Gastrocnemius medialis (tissue), 4 donors: Measurements from ENCODE around the gene FXYD7. TPM values are rescaled to one million over a fixed set of nuclear protein-coding genes. Genes with fewer than 3 reads are reported as not detected.
A peak's percentile ranks its signal among the peaks of the same experiment; 100 is the strongest.

Source experiments
- ATAC-seq, 2 donors: fragments of 150-250 bp; one replicate each; pipeline ENCODE4 v1.9.1; 2016
- DNase-seq, 2 donors: peaks; one replicate each; pipeline ENCODE4 v3.0.0-alpha.2; 2019
- H3K27ac ChIP-seq, 4 donors: fragments of 200-600 bp; sonication (generic); 1 replicate in 1 of 4; 2 replicates in 3 of 4; pipeline ENCODE4 v1.5.1; 2016 to 2018; ENCODE audit warnings: mild to moderate bottlenecking in 2 of 4, moderate library complexity in 1 of 4
- H3K27me3 ChIP-seq, 3 donors: fragments of 200-600 bp; sonication (generic) in 2 of 3; 1 replicate in 1 of 3; 2 replicates in 2 of 3; pipeline versions ENCODE4 v1.5.1 to v1.6.0; 2016 to 2019; ENCODE audit warnings: mild to moderate bottlenecking in 1 of 3, moderate library complexity in 1 of 3
- H3K36me3 ChIP-seq, 2 donors: fragments of 200-600 bp; sonication (generic) in 1 of 2; one replicate each; pipeline ENCODE4 v1.5.1; 2017 to 2018
- H3K4me1 ChIP-seq, 2 donors: fragments of 200-600 bp; sonication (generic) in 1 of 2; one replicate each; pipeline ENCODE4 v1.5.1; 2016 to 2017; ENCODE audit warnings: mild to moderate bottlenecking in 2 of 2
- H3K4me3 ChIP-seq, 4 donors: fragments of 200-600 bp; sonication (generic) in 3 of 4; 1 replicate in 1 of 4; 2 replicates in 3 of 4; pipeline ENCODE4 v1.5.1; 2016 to 2019; ENCODE audit warnings: mild to moderate bottlenecking in 2 of 4
- H3K9me3 ChIP-seq, 3 donors: fragments of 200-600 bp; sonication (generic) in 2 of 3; 1 replicate in 1 of 3; 2 replicates in 2 of 3; pipeline ENCODE4 v1.5.1; 2016 to 2019
- CTCF ChIP-seq, 5 experiments: fragments of 450-650 bp in 3 of 5; fragments of 200-600 bp in 2 of 5; sonication (generic) in 2 of 5; IDR thresholded peaks in 4 of 5; conservative IDR thresholded peaks in 1 of 5; 1 replicate in 4 of 5; 2 replicates in 1 of 5; pipeline ENCODE4 v1.5.1; 2016 to 2019; ENCODE audit warnings: antibody characterized with exemption in 5 of 5, mild to moderate bottlenecking in 3 of 5, moderate library complexity in 3 of 5
- POLR2A ChIP-seq, 2 donors: fragments of 450-650 bp; IDR thresholded peaks; one replicate each; pipeline ENCODE4 v1.6.1; 2017; ENCODE audit warnings: antibody characterized with exemption in 2 of 2, mild to moderate bottlenecking in 2 of 2, moderate library complexity in 2 of 2
- in situ Hi-C, 4 donors: fragments of 200-750 bp; cut with MboI; loops; one replicate each; pipeline versions ENCODE4 v1.15.0 to v1.8.0; 2017; ENCODE audit warnings: low sequenced_read_pairs in 4 of 4
- intact Hi-C: fragments of 100-400 bp; cut with DNase I; formaldehyde crosslinking; loops from one replicate; pipeline ENCODE4 v1.15.1; 2023; ENCODE audit warnings: low total_unique reads
- total RNA-seq, 4 donors: library from RNA; depleted of rRNA; stranded (reverse); fragments of >200 nt; gene quantifications; one replicate each; pipeline versions ENCODE4 v1.1.0 to v1.2.3, GENCODE V29; 2016

Gene FXYD7
- total RNA-seq, 4 donors from 2014 or later, result 0.40 TPM; not detected in 3

DNA sequence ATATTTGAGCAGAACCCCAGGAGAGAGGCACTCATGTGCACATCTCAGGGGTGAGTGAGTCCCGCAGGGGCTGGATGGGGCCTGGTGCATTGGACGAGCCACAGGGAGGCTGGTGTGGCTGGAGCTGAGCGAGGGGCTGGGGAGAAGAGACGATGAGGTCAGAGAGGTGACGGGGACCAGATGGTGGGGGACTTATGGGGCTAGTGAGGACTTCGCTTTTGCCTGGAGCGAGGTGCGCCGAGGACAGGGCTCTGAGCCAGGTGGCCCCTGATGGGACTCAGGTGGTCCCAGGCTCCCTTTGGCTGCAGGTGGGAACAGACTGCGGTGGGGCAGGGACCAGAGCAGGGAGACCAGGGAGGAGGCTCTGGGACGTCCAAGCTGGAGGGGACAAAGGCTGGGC, 34.3 kb upstream of the FXYD7 start:
- TF ChIP-seq POLR2A (IDR thresholded peaks at IDR 0.05), result no peak
- no peak for TF ChIP-seq CTCF (IDR thresholded peaks at IDR 0.05 in 4 of 5, conservative IDR thresholded peaks at IDR 0.05 in 1 of 5)
- intact Hi-C loops, result no loop called here
- H3K27ac ChIP-seq, result no peak overlapping the region

GRCh38 chr19:35109395-35110112, 33.5 kb upstream of the FXYD7 start:
- Histone ChIP-seq H3K4me3 (no peak overlapping the region), H3K36me3 (no peaks in the 10 kb centered on the region), H3K9me3 (no peaks in the 10 kb centered on the region), H3K27ac (peak overlapping the region in 3 of 4 donors; percentile 30 to 74 (median 72)), H3K27me3 (no peaks in the 10 kb centered on the region), H3K4me1 (peaks cover 6 to 20% of the 10 kb centered on the region in 2 donors)
- DNase-seq, result peak; percentile 44 to 88
- no peak for TF ChIP-seq POLR2A (IDR thresholded peaks at IDR 0.05)
- TF ChIP-seq CTCF (IDR thresholded peaks at IDR 0.05 in 4 of 5, conservative IDR thresholded peaks at IDR 0.05 in 1 of 5), result no peak
- ATAC-seq, result peak; percentile 67 to 83
- intact Hi-C loops (no loop called here), in situ Hi-C loops (no loop called here)

More for the DNA sequence above, 34.3 kb upstream of the FXYD7 start:
- peaks cover 6 to 16% of the 10 kb centered on the region in 2 donors for H3K4me1 ChIP-seq
- no peak overlapping the region for H3K4me3 ChIP-seq
- in situ Hi-C loops, result no loop called here
- no peak for DNase-seq
- H3K36me3 ChIP-seq, result no peaks in the 10 kb centered on the region
- H3K27me3 ChIP-seq, result no peaks in the 10 kb centered on the region
- ATAC-seq, result no peak
- H3K9me3 ChIP-seq, result no peaks in the 10 kb centered on the region

DNA sequence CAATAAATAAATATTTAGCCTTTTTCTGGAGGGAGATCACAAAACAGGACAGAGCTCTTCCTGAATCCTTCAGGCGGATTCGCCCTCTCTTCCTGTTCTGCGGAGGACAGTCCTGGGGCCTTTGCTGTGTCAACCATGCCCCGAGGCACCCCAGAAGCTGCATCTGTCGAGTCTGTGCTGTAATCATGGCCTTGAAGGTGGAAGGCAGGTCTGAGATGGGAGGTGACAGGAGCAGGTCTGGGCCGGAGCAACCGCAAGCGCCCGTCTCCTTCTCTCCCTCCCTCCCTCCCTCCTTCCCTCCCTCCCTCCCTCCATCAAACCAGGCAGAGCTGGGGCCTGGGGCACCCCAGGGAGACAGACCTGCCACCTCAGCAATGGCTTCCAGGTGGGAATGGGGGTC, 32.1 kb upstream of the FXYD7 start:
- ATAC-seq (no peak), DNase-seq (no peak)
- H3K27ac ChIP-seq, result peak overlapping the region in 1 of 4 donors; percentile 74

GRCh38 chr19:35112995-35113688, 29.9 kb upstream of the FXYD7 start:
- Histone ChIP-seq H3K27ac (no peak overlapping the region), H3K4me3 (no peak overlapping the region), H3K4me1 (peaks cover 6 to 21% of the 10 kb centered on the region in 2 donors), H3K36me3 (no peaks in the 10 kb centered on the region), H3K9me3 (no peaks in the 10 kb centered on the region), H3K27me3 (no peaks in the 10 kb centered on the region)
- no peak for DNase-seq
- intact Hi-C loops (no loop called here), in situ Hi-C loops (no loop called here)
- ATAC-seq, result no peak
- TF ChIP-seq CTCF (IDR thresholded peaks at IDR 0.05 in 4 of 5, conservative IDR thresholded peaks at IDR 0.05 in 1 of 5) (no peak), POLR2A (IDR thresholded peaks at IDR 0.05) (no peak)

More for the DNA sequence above, 32.1 kb upstream of the FXYD7 start:
- H3K9me3 ChIP-seq, result no peaks in the 10 kb centered on the region
- H3K27me3 ChIP-seq, result no peaks in the 10 kb centered on the region
- no peaks in the 10 kb centered on the region for H3K36me3 ChIP-seq
- intact Hi-C loops (no loop called here), in situ Hi-C loops (no loop called here)
- H3K4me3 ChIP-seq, result no peak overlapping the region
- peaks cover 12 to 26% of the 10 kb centered on the region in 2 donors for H3K4me1 ChIP-seq
- TF ChIP-seq CTCF (IDR thresholded peaks at IDR 0.05 in 4 of 5, conservative IDR thresholded peaks at IDR 0.05 in 1 of 5) (no peak), POLR2A (IDR thresholded peaks at IDR 0.05) (no peak)
